Glomerular endothelial cell (primary cell): Measurements from ENCODE around the gene ACAD11. TPM values are rescaled to one million over a fixed set of nuclear protein-coding genes. Genes with fewer than 3 reads are reported as not detected.
"Not testable (repeated sequence)": the region's sequence is repeated elsewhere in the genome, so short reads cannot be mapped to it uniquely, and the experiment has no call there.

Experiments used
- DNase-seq: peaks from one replicate; pipeline ENCODE4 v3.0.0-alpha.2; 2011; ENCODE audit warnings: low read depth, low spot score; ENCODE audit errors: extremely low read depth
- total RNA-seq: library from RNA; depleted of rRNA; stranded (reverse); fragments of >200 nt; gene quantifications from 2 replicates; pipeline ENCODE4 v1.2.3, GENCODE V29; 2015

Gene ACAD11
- total RNA-seq, 1 donor from 2014 or later = 19.8 TPM

- no peak for DNase-seq
These were observed 6.9 kb downstream of the ACAD11 start for GRCh38 chr3:132652640-132653270.

- DNase-seq = no peak
These were observed 9.5 kb downstream of the ACAD11 start for GRCh38 chr3:132650153-132650552.

- no peak for DNase-seq
These were observed 14.6 kb downstream of the ACAD11 start for GRCh38 chr3:132645058-132645457.

- DNase-seq = no peak
These were observed 16.2 kb downstream of the ACAD11 start for GRCh38 chr3:132643366-132643765.

- no peak for DNase-seq
These were observed 17.1 kb downstream of the ACAD11 start for GRCh38 chr3:132642539-132642847.

GRCh38 chr3:132641837-132642538 is 17.6 kb downstream of the ACAD11 start:
- no peak for DNase-seq

- DNase-seq = not testable (repeated sequence)
These were observed 18.2 kb downstream of the ACAD11 start for GRCh38 chr3:132641427-132641826.

- no peak for DNase-seq
These were observed 20.9 kb downstream of the ACAD11 start for GRCh38 chr3:132638706-132639105.

GRCh38 chr3:132637590-132637989 is 22.0 kb downstream of the ACAD11 start:
- DNase-seq = no peak

GRCh38 chr3:132635052-132635451 is 24.6 kb downstream of the ACAD11 start:
- DNase-seq = no peak

- no peak for DNase-seq
These were observed 29.0 kb downstream of the ACAD11 start for GRCh38 chr3:132630612-132631011.

- DNase-seq = no peak
These were observed 29.7 kb downstream of the ACAD11 start for GRCh38 chr3:132629928-132630327.

- DNase-seq = no peak
These were observed 31.5 kb downstream of the ACAD11 start for GRCh38 chr3:132628157-132628556.

- no peak for DNase-seq
These were observed 32.7 kb downstream of the ACAD11 start for GRCh38 chr3:132626955-132627354.

- DNase-seq = no peak
These were observed 34.0 kb downstream of the ACAD11 start for GRCh38 chr3:132625613-132626012.

GRCh38 chr3:132624790-132625189 is 34.8 kb downstream of the ACAD11 start:
- DNase-seq = no peak

GRCh38 chr3:132623646-132624045 is 36.0 kb downstream of the ACAD11 start:
- no peak for DNase-seq

GRCh38 chr3:132622761-132623160 is 36.8 kb downstream of the ACAD11 start:
- DNase-seq = no peak

- DNase-seq = peak; percentile 61
These were observed 37.5 kb downstream of the ACAD11 start for GRCh38 chr3:132622148-132622547.

GRCh38 chr3:132616780-132617179 is 42.8 kb downstream of the ACAD11 start:
- no peak for DNase-seq

GRCh38 chr3:132615881-132616280 is 43.7 kb downstream of the ACAD11 start:
- no peak for DNase-seq

- DNase-seq = not testable (repeated sequence)
These were observed 44.3 kb downstream of the ACAD11 start for GRCh38 chr3:132615301-132615700.

- DNase-seq = not testable (repeated sequence)
These were observed 53.0 kb downstream of the ACAD11 start for GRCh38 chr3:132606620-132607019.
